Measurements from ENCODE around the gene CLCN7.

DNA sequence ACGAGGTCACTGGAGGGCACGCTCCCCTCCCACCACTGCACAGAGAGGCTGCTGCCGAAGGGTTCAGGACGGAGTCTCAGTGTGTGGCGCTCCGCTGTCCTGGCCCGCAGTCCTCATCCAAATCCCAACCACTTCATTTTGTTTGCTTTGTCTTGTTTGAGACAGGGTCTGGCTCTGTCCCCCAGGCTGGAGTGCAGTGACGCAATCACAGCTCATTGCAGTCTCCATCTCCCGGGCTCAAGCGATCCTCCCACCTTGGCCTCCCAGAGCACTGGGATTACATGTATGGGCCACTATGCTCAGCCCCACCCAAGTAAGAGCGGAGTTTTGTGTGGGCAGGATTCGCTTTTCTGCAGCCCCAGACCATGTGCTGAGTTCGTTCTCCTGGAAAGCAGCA, 73.1 kb downstream of the CLCN7 start:
- TF ChIP-seq, protein P1, sequence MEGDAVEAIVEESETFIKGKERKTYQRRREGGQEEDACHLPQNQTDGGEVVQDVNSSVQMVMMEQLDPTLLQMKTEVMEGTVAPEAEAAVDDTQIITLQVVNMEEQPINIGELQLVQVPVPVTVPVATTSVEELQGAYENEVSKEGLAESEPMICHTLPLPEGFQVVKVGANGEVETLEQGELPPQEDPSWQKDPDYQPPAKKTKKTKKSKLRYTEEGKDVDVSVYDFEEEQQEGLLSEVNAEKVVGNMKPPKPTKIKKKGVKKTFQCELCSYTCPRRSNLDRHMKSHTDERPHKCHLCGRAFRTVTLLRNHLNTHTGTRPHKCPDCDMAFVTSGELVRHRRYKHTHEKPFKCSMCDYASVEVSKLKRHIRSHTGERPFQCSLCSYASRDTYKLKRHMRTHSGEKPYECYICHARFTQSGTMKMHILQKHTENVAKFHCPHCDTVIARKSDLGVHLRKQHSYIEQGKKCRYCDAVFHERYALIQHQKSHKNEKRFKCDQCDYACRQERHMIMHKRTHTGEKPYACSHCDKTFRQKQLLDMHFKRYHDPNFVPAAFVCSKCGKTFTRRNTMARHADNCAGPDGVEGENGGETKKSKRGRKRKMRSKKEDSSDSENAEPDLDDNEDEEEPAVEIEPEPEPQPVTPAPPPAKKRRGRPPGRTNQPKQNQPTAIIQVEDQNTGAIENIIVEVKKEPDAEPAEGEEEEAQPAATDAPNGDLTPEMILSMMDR (IDR thresholded peaks at IDR 0.05) = no peak
- TF ChIP-seq ZFX (IDR thresholded peaks at IDR 0.05; ENCODE audit: borderline replicate concordance) = no peak
